Nephron progenitor cell (in vitro differentiated cells): ENCODE results near the gene NOS1AP.

Source experiments
- DNase-seq: peaks from one replicate; pipeline ENCODE4 v3.0.0; 2021
- H3K27ac Mint-ChIP-seq: 2 replicates; pipeline ENCODE4 v1.8.0; 2021; ENCODE audit warnings: mild to moderate bottlenecking, moderate library complexity, mixed read lengths
- H3K27me3 Mint-ChIP-seq: 2 replicates; pipeline ENCODE4 v1.8.0; 2021; ENCODE audit warnings: mild to moderate bottlenecking, low read depth, mixed read lengths; ENCODE audit not compliant: poor library complexity
- H3K36me3 Mint-ChIP-seq: 2 replicates; pipeline ENCODE4 v1.8.0; 2021; ENCODE audit warnings: low read depth, mixed read lengths
- H3K4me1 Mint-ChIP-seq: 2 replicates; pipeline ENCODE4 v1.8.0; 2021; ENCODE audit warnings: mixed read lengths
- H3K4me3 Mint-ChIP-seq: 2 replicates; pipeline ENCODE4 v1.8.0; 2021; ENCODE audit warnings: mild to moderate bottlenecking, moderate library complexity, mixed read lengths
- H3K9me3 Mint-ChIP-seq: 2 replicates; pipeline ENCODE4 v1.8.0; 2021; ENCODE audit warnings: mild to moderate bottlenecking, moderate library complexity, mixed read lengths
- TF ChIP-seq, protein P1 (sequence below): fragments of 200-600 bp; sonication (generic); IDR thresholded peaks from 2 replicates; pipeline ENCODE4 v1.5.0; 2021; ENCODE audit warnings: antibody characterized with exemption

The NOS1AP gene

DNA sequence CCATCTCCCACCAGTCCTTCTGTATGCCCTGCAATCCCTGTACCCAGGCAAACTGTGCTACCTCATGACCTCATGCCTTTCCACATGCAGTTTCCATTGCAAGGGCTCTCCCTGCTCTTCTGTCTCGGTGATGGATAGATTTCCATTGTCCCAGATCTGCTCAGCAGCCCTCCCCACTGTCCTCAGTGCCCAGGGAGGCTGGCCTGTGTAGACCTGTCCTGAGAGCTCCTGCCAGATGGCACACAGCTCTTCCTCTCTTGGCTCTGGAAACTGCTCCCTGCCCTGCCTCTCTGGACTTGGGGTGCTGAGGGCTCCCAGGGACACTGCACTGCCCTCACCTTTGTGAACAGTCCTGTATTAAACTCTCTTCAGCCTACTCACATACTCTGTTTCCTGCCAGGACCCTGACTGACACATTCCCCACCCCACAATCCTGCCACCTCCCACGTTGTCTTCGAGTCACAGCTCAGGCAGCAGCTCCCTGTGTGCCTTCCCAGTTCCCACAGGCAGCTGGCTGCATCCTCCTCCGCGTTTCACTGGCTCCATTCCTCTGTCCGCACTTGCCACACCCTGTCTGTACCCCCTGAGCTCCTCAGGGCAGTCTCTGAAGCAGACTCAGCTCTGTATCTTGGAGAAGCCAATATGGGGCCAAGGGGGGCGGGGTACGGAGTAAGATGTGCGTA lies 250.1 kb downstream of the NOS1AP start:
- TF ChIP-seq, protein P1, sequence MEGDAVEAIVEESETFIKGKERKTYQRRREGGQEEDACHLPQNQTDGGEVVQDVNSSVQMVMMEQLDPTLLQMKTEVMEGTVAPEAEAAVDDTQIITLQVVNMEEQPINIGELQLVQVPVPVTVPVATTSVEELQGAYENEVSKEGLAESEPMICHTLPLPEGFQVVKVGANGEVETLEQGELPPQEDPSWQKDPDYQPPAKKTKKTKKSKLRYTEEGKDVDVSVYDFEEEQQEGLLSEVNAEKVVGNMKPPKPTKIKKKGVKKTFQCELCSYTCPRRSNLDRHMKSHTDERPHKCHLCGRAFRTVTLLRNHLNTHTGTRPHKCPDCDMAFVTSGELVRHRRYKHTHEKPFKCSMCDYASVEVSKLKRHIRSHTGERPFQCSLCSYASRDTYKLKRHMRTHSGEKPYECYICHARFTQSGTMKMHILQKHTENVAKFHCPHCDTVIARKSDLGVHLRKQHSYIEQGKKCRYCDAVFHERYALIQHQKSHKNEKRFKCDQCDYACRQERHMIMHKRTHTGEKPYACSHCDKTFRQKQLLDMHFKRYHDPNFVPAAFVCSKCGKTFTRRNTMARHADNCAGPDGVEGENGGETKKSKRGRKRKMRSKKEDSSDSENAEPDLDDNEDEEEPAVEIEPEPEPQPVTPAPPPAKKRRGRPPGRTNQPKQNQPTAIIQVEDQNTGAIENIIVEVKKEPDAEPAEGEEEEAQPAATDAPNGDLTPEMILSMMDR: no peak
- peak; percentile 9 for DNase-seq
- H3K4me3 Mint-ChIP-seq: no peak overlapping the region
- H3K9me3 Mint-ChIP-seq: peaks cover 3% of the 10 kb centered on the region
- H3K4me1 Mint-ChIP-seq: peaks cover 12% of the 10 kb centered on the region
- H3K27me3 Mint-ChIP-seq: peaks cover 15% of the 10 kb centered on the region
- no peak overlapping the region for H3K27ac Mint-ChIP-seq
- no peaks in the 10 kb centered on the region for H3K36me3 Mint-ChIP-seq

DNA sequence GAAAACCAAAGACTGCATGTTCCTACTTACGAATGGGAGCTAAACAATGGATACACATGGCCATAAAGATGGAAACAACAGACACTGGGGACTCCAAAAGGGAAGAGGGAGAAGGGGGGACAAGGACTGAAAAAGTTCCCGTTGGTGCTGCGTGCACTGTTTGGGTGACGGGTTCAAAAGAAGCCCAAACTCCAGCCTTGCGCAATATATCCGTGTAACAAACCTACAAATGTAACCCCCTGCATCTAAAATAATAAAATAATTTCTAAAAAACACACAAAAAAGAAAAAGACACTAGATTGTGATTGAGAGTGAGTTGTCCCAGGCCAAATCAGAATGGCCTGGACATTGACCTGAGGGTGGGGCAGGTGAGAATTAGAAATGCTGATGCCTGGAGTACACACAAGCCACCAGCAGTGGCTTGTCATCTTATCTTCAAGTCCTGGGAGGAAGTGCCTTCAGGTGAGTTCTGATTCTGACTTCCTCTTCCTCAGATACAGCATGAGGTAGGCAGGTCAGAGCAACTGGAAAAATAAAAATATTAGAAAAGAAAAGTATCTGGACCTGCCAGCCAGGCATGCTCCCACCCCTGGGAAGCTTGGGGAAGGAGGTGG lies 252.4 kb downstream of the NOS1AP start:
- DNase-seq: no peak
- Mint-ChIP-seq H3K27ac (no peak overlapping the region), H3K36me3 (no peaks in the 10 kb centered on the region), H3K27me3 (peaks cover 14% of the 10 kb centered on the region), H3K4me3 (no peak overlapping the region), H3K4me1 (peaks cover 14% of the 10 kb centered on the region), H3K9me3 (peaks cover 3% of the 10 kb centered on the region)
- TF ChIP-seq, protein P1: no peak

DNA sequence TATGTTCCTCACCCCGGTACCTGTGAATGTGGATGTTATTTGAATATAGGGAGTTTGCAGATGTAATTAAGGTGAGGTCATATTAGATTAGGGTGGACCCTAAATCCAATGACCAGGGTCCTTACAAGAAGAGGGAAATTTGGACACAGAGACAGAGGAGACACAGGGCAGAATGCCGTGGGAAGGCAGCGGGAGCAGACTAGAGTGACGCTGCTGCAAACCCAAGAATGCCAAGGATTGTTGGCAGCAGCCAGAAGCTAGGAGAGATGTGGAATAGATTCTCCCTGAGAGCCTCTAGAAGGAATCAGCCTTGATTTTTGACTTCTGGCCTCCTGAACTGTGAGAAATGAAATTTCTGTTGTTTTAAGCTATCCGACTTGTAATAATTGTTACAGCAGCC lies 253.5 kb downstream of the NOS1AP start:
- Mint-ChIP-seq H3K9me3 (peaks cover 3% of the 10 kb centered on the region), H3K4me1 (peaks cover 14% of the 10 kb centered on the region), H3K27me3 (peaks cover 14% of the 10 kb centered on the region), H3K27ac (no peak overlapping the region), H3K36me3 (no peaks in the 10 kb centered on the region), H3K4me3 (no peak overlapping the region)
- TF ChIP-seq, protein P1: no peak
- no peak for DNase-seq

DNA sequence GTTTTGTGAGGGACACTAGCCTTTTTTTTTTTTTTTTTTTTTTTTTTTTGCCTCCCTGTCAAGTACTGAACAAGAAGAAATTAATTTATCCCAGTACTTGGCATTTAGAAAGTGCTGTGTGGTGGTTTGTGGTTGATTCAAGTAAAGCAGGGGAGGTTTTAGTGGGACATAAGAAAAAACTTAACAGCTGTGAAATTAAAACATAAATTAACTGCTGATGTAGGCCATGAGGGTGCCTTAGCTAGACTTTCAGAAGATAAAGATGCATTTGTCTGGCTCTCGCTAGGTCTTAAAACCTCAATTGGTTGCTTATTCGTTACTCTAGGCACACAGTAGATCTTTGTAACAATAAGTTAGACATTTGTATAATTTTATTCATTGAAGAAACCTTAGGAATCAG lies 254.9 kb downstream of the NOS1AP start:
- TF ChIP-seq, protein P1: no peak

DNA sequence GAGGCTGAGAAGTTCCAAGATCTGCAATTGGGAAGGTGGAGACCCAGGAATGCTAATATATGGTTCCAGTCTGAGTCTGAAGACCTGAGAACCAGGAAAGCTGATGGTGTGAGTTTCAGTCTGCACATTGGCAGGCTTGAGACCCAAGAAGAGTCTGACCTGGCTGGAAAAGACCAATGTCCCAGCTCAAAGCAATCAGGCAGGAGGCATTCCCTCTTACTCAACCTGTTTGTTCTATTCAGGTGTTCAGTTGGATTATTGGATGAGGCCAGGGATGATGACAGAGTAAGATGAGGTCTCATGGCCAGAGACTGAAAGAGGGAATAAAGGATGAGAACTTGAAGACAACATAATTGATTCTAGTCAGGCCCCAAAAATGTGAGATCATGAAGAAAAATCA lies 257.1 kb downstream of the NOS1AP start:
- no peak for DNase-seq
- Mint-ChIP-seq H3K27ac (no peak overlapping the region), H3K36me3 (no peaks in the 10 kb centered on the region), H3K27me3 (peaks cover 7% of the 10 kb centered on the region), H3K4me3 (no peak overlapping the region), H3K9me3 (no peaks in the 10 kb centered on the region), H3K4me1 (peaks cover 4% of the 10 kb centered on the region)
- TF ChIP-seq, protein P1: no peak

More for the DNA sequence above, 254.9 kb downstream of the NOS1AP start:
- peaks cover 14% of the 10 kb centered on the region for H3K27me3 Mint-ChIP-seq
- no peak overlapping the region for H3K4me3 Mint-ChIP-seq
- H3K27ac Mint-ChIP-seq: no peak overlapping the region
- DNase-seq: no peak
- no peaks in the 10 kb centered on the region for H3K36me3 Mint-ChIP-seq
- peaks cover 3% of the 10 kb centered on the region for H3K9me3 Mint-ChIP-seq
- H3K4me1 Mint-ChIP-seq: peaks cover 12% of the 10 kb centered on the region
